HG02852 (cell line): ENCODE results near the gene PIK3R1.

Experiments used
- ATAC-seq: cut with Tn5 transposase; IDR thresholded peaks from one replicate; pipeline ENCODE4 v1.9.1; 2021; ENCODE audit warnings: mild to moderate bottlenecking, moderate library complexity; ENCODE audit not compliant: unreplicated experiment

PIK3R1 gene

DNA sequence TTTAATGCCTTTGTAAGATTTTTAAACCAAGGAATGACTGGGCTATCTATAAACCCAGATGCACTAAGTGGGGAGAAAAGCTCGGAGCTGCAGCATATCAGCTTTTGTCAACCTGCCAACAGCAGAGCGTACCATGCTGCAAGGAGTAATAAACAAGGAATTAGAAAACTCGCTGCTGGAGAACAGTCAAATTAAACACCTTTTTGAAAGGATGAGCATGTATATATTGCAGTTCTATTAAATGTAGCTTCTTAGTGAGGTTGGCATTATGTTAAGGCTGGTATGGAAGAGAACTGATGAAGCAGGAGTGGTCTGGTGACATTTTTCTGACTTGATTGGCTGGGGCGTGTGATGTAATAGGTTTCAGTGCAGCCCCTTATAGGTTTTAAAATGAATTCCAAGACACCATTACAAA lies 74.7 kb downstream of the PIK3R1 start:
- ATAC-seq = no peak

DNA sequence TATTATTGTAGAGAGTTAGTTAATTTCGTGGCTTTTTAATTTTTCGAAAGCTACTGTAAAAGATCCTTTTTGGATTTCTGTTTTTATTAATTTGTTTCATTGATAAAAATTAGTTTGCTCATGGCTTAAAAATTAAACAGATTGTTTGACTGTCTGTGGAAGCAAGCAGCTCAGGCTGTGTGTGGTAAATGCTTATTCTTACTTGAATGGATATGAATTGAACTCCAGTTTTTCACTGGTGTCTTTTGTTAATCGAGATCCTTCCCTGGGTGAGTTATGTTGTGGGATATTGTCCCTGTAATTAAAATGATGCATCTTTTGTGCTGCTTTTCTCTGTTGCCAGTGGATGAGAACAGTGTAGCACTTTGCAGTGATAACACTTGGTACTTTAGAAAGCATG lies 75.3 kb downstream of the PIK3R1 start:
- no peak for ATAC-seq

DNA sequence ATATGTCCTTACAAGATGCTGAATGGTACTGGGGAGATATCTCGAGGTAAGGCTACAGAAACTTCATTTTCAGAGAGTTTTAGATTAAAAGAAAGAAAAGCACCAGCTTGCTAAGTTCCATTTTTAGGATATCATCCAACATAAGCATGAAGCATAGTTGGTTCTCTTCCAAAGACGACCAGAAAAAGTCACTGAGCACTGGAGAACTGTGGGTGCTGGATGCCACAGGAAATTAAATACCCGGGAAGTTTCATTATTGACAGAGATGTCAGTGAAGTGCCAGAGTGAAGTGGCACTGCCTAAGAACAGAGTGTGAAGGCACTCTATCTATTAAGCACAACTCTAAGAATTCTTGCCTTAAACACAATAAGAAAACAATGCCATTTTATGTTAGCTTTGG lies 76.8 kb downstream of the PIK3R1 start:
- no peak for ATAC-seq

DNA sequence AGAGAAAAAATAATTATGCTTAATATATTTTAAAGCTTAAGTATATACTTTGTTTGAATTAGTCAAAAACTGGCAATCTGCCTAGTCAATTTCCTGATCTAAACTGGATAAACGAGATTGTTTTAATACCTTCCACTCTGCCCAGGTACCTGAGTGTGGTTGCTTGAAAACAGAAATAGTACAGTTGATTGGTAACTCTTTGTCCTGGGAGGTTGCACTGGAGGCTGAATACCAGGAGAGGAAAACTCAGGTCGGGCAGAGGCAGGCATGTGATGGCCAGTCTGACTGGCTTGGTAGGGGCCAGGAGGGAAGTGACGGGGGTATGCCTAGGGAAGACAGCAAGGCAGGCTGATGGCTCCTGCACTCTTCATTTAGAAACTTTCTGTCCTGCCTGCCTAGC lies 80.2 kb downstream of the PIK3R1 start:
- no peak for ATAC-seq

DNA sequence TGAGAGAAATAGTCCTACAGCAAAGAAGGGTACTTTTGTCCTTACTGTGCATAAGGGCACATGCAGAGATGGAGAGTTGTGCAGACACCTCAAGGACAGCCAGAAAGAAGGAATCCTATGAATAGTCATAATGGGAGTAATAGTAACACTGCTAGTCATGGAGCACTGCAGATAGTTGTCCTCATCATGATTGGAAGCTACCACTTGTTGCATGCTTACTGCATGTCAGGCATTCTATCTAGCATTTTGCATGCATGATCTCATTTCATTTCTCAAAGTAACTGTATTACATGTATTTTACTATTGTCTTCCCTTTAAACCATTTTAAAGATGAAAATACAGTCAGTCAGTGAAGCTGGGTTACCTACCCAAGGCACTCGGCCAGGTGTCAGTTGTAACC lies 81.3 kb downstream of the PIK3R1 start:
- no peak for ATAC-seq

DNA sequence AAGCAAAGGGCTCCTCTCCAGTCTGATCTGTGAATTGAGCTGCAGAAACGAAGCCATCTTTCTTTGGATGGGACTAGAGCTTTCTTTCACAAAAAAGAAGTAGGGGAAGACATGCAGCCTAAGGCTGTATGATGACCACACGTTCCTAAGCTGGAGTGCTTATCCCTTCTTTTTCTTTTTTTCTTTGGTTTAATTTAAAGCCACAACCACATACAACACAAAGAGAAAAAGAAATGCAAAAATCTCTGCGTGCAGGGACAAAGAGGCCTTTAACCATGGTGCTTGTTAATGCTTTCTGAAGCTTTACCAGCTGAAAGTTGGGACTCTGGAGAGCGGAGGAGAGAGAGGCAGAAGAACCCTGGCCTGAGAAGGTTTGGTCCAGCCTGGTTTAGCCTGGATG lies 82.1 kb downstream of the PIK3R1 start:
- ATAC-seq = no peak

DNA sequence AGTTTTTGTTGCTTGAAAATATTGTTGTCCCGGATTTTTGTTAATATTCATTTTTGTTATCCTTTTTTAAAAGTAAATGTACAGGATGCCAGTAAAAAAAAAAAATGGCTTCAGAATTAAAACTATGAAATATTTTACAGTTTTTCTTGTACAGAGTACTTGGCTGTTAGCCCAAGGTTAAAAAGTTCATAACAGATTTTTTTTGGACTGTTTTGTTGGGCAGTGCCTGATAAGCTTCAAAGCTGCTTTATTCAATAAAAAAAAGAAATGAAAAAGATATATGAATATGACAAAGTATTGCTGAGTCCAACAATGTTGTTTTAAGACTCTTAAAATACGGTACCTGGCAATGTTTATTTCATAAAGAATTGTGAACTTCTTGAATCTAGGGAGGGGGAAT lies 82.9 kb downstream of the PIK3R1 start:
- no peak for ATAC-seq

DNA sequence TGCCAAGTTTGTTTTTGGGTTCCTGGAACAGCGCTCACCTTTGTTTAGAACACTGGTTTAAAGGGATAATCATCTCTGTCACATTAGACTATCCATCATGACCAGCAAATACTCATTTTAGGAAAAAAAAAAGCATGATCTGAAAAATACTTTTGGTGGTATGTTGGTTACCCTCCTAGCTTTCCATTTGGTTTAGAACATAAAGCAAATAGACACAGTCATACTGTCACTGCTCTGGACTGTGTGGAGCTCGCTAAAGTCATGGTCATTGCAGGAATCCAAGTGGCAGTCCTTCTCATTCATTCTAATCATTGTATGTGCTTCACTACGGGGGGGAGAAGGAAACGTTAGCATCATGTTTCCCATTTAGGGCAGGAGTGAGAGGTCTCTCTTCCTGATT lies 83.5 kb downstream of the PIK3R1 start:
- ATAC-seq = no peak

DNA sequence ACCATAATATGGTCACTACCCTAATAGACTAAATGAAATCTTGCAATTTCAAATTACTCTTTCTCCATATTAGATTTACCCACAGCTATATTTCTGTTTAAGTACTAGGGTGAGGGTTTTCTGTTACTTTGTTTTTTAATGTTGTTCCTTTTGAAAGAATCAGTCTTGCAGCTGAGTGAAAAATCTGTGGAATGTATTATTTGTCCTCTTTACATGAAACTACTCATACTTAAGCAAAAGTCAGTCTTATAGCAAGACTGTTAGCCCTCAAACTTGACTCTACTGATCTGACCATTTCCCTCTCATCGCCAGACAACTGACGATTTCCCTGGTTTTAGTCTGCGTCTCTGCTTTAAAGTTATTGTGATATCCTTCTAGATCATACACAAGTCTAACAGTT lies 84.0 kb downstream of the PIK3R1 start:
- ATAC-seq = no peak

DNA sequence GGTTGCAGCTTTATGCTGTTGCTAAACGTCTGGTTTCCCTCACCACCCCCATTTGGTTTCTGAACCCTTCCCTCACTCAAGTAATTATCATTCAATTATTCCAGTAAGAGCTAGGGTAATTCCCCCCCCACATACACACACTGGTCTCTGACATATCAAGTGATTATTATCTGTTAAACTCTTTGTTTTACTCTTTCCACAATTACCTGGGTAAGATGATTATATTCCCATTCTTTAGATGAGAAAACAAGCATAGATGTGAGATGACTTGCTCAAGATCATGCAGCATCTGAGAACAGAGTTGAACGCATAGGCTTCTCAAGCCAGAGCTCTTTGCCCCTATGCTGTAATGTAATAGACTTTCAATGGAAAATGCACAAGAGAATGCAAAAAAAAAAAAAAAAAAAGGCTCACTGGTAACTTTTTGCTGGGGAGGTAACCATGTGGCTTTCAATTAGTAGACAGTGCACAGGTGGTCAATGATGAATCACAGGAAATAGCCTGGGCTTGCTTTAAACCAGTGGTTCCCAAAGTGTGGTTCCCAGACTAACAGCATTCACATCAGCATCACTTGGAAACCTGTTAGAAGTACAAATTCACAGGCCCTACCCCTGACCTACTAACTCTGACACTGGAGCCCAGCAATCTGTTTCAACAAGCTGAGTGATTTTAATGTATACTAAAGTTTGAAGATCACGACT lies 87.6 kb downstream of the PIK3R1 start:
- no peak for ATAC-seq

DNA sequence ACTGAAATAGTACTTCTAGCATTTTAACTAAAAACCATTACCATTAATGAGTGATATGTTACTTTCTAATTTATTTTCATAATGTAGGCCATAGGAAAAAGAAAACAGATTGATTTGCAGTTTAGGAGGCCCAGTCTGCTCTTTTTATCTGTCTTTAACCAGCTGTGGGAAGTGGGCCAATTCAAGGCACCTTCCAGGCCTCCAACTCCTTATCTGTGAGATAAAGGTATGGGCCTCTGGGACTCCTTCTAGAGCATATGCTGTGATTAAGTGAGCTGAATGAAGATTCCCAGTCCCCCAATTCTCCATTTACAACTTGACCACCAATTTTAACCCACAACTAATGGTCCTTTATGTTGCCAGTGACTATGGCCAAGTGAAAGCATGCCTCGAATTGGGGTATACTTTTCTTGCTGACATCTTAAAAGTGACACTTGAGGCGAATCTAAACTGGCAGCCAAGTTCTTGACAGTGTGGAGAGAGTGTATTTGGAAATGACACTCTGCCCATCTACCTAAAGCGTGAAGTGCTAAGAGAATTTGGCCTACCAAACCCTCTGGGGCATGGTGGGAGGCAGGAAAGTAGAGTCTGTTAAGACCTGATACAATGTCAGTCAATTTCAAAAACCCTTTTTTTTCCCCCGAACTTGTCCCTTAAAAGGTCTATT lies 88.3 kb downstream of the PIK3R1 start:
- ATAC-seq = no peak

DNA sequence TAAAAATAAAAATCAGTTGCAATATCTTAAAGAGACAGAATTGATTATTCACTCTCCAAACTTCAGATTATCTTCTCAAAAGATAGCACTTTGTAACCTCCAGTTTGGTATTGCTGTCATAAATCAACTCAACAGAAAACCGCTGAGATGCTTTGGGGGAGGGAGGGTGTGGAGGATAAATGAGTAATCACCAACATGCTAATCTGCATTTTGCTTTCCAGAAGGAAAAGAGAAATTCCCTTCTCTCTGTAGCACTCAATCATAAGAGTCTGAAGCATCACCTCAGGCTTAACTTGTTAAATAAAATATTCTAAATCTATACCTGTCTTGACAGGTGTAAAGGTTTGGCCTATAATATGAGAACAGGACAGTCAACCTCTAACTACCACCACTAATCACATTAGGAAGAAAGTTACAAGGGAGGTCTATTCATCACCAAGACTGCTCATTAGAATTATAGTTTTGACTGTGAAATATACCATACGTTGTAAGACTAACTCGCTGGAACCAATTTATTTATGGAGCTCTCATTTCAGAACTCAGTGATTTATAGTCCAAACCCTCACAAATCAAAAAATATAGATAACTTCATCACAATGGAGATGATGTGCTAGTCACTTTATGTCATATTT lies 89.0 kb downstream of the PIK3R1 start:
- no peak for ATAC-seq

DNA sequence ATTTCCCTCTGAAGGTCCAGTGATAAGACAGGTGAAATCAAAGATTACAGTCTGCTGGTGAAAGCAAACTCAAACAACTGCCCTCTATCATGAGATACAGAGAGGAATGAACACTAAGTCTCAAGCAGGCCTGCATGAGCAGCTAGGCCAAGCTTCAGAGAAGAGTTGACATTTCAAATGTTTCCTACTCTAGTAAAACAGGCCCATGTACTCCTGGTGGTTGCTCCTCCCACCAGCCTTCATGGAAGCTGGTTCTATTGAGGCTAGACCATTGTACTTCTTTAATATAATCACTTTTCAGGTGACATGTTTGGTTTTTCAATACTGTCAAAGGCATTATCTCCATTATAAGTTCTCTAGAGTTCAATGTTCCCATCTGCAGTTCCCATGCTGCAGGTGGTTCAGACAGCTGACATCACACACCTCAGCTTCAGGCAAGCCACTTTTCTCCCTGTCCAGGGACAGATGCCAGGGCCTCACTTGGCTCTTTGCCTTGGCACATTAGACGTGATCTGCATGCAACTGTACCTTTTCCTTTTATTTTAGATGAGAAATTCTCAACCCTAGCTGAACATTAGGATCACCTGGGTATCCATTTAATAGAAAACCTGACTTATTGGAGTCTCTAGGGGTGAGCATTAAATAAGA lies 89.8 kb downstream of the PIK3R1 start:
- no peak for ATAC-seq

DNA sequence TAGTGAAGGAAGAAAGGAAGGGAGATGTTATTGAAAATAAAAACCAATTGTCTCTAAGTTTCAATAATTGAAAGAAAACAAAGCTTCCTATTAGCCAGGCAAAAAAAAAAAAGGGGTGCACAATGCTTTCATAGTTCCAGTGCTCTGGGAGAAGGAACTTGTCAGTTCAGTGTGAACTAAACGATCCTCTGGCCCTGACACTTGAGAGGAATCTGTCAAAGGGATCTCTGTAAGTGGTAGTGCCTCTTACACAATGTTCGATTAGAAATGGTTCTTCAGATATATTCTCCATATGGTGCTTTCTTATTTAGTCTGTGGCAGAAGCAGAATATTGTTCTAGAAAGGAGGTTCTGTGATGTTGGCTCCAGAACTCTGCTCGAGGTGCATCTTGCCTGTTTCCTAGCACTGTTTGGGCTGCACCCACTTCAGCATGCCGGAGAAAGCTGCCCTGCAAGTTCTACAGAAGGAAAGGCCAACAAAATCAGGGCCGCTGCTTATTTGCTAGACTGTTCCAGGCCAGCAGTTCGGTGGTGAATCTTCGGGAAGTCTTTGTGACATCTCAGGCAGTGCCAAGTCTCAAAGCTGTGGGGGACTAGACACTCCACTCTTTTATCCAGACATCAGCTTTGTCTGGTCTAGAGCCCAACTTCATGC lies 90.9 kb downstream of the PIK3R1 start:
- ATAC-seq = no peak

DNA sequence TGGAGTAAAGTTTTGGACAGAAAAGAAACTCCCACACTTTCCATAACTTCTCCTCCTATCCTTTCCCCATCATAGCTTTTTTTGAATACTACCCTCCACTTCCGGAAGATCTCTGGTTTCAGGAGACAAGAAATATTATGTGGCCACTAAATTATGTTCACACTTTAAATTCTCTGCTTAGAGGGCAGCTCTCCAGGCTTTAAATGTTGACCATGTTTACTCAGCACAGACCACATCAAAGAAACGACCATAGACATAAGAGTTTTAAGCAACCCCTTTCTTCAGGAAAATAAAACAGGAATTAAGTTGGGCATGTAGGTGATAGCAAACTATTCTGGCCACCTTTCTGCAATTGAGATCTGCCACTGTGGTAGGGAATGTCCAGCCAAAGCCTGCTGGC lies 97.8 kb downstream of the PIK3R1 start:
- ATAC-seq = no peak

DNA sequence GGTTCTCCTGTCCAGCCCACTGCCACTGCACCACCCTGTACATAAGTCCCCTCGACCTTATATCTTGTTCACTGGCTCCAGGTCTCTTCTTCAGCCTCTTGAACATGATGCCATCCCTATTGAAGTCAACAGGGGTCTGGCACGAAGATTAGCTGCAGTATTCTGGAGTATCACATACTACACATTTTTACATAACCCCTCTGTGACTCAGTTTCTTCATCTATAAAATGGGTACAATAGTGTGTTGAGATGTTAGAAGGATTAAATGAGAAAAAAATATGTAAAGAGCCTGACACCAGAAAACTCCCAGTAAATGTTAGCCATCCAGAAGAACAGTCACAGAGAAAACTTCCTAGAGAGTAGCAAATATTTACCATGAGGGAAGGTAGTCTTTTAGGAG lies 98.9 kb downstream of the PIK3R1 start:
- ATAC-seq = no peak

DNA sequence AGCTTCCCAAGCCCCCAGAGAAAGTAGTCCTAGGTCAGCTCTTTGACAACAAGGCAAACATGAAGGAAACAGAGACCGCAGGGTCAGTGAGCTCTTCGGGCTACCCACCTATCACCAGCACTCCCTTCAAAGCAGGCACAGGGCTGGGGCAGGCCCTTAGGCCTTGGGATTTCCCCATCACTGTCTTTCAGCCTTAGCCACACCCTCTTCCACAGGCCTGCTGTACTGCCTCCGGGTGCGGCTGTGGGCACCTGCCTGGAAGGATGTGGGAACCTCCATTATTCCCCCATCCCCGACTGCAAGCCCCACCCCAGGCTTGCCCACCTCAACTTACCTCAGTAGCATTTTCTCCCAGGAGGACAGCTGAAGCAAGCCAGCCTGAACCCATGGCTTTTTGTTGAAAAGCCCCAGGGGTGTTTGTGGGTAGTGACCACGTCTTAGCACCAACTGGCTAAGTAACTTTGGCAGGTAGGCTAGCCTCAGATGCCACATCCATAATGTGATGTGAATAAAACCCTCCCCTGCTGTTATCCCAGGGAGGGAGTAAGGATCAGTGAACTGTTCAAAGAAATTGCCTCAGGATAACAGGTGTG lies 100.2 kb downstream of the PIK3R1 start:
- peak; percentile 98 for ATAC-seq

DNA sequence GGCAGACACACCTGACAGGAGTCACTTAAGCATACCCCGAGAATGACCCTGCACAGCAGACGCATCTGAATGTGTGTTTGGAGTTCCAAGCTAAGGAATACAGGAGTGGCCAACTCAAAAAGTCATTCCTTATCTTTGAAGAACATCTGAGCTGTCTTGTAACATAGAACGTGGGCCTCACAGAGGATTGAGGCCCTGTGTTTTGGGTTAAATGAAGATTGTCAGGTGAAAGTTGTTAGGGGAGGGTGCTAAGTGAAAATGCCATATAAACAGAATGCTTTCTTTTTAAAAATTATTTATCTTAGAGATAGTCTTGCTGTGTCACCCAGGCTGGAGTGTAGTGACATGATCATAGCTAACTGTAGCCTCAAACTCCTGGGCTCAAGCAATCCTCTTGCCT lies 100.9 kb downstream of the PIK3R1 start:
- no peak for ATAC-seq

DNA sequence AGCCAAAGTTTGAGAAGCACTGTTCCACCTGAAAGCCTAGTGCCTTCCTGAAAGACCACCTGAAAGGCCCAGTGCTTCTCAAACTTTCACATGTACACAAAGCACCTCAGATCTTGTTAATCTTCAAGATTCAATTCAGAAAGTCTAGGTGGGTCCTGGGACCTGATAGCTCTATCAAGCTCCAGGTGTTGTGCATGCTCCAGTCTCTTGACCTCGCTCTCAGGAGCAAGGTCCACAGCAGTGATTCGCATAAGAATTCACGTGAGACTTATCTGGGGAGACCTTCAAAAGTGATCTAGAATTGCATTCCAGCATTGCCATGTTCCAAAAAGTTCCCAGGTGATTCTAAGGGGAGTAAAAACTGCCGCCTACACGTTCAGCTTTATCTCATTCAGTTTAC lies 102.1 kb downstream of the PIK3R1 start:
- ATAC-seq = no peak

DNA sequence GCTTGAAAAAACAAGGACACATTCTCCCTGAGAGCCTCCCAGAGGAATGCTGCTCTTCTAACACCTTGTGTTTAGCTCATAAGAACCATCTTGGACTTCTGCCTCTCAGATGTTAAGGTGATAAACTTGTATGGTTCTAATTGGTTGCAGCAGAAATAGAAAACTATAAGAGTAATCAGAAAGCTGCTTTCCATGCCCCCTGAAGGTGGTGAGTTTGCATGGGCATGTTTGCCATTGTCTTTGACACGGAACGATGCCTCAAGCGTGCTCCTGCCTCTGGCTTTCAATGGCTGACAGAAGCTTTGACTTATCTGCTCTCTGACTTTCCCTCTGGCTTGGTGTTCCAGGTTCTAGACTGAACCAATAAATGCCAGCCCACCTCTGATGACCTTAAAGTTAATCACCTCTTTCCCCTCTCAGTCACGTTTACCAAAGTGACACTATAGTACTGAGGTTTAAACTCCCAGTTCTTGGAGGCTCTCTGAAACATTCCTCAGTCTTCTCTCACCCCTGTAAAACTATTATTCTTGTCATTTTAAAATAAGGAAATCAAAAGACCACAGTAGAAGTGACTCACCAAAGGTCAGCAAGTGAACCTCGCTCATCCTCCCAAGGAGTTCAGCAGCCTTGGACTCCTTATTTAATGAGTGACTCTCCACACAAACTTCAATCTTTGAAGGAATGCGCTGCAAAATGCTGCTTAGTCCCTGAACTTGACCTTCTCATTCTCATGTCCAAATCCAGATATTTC lies 103.6 kb downstream of the PIK3R1 start:
- no peak for ATAC-seq
